ENCODE data around the gene LRRK2. TPM values are rescaled to one million over a fixed set of nuclear protein-coding genes. Genes with fewer than 3 reads are reported as not detected.
"Not testable (repeated sequence)": the region's sequence is repeated elsewhere in the genome, so short reads cannot be mapped to it uniquely, and the experiment has no call there.

Gene LRRK2
- total RNA-seq, 1 donor from 2014 or later = 0.26 TPM

GRCh38 chr12:40248034-40248433 is 23.2 kb downstream of the LRRK2 start:
- no peak overlapping the region for H3K27ac Mint-ChIP-seq (ENCODE audit: unreplicated experiment)
- no peak overlapping the region for H3K4me3 Mint-ChIP-seq (ENCODE audit: unreplicated experiment)
- H3K9me3 Mint-ChIP-seq (ENCODE audit: unreplicated experiment) = no peaks in the 10 kb centered on the region
- H3K36me3 Mint-ChIP-seq (ENCODE audit: low read depth, unreplicated experiment) = no peaks in the 10 kb centered on the region
- no peaks in the 10 kb centered on the region for H3K4me1 Mint-ChIP-seq (ENCODE audit: unreplicated experiment)
- TF ChIP-seq CTCF (IDR thresholded peaks at IDR 0.05; ENCODE audit: unreplicated experiment) = no peak
- H3K27me3 Mint-ChIP-seq (ENCODE audit: unreplicated experiment) = peaks cover 1% of the 10 kb centered on the region
- DNase-seq (ENCODE audit: low spot score) = no peak

- H3K27ac Mint-ChIP-seq (ENCODE audit: unreplicated experiment) = no peak overlapping the region
Measured at GRCh38 chr12:40248585-40249297, 23.9 kb downstream of the LRRK2 start.

GRCh38 chr12:40250652-40251051 is 25.9 kb downstream of the LRRK2 start:
- not testable (repeated sequence) for H3K27ac Mint-ChIP-seq (ENCODE audit: unreplicated experiment); H3K4me3 Mint-ChIP-seq (ENCODE audit: unreplicated experiment); H3K36me3 Mint-ChIP-seq (ENCODE audit: low read depth, unreplicated experiment); H3K9me3 Mint-ChIP-seq (ENCODE audit: unreplicated experiment); DNase-seq (ENCODE audit: low spot score); H3K27me3 Mint-ChIP-seq (ENCODE audit: unreplicated experiment); H3K4me1 Mint-ChIP-seq (ENCODE audit: unreplicated experiment)

More at GRCh38 chr12:40248585-40249297, 23.9 kb downstream of the LRRK2 start:
- H3K4me1 Mint-ChIP-seq (ENCODE audit: unreplicated experiment) = no peaks in the 10 kb centered on the region
- no peak for DNase-seq (ENCODE audit: low spot score)
- no peak for TF ChIP-seq CTCF (IDR thresholded peaks at IDR 0.05; ENCODE audit: unreplicated experiment)
- H3K4me3 Mint-ChIP-seq (ENCODE audit: unreplicated experiment) = no peak overlapping the region
- H3K27me3 Mint-ChIP-seq (ENCODE audit: unreplicated experiment) = peaks cover 1% of the 10 kb centered on the region
- no peaks in the 10 kb centered on the region for H3K9me3 Mint-ChIP-seq (ENCODE audit: unreplicated experiment)
- H3K36me3 Mint-ChIP-seq (ENCODE audit: low read depth, unreplicated experiment) = no peaks in the 10 kb centered on the region

GRCh38 chr12:40253936-40254335 is 29.1 kb downstream of the LRRK2 start:
- Mint-ChIP-seq H3K4me3 (ENCODE audit: unreplicated experiment) (no peak overlapping the region), H3K27ac (ENCODE audit: unreplicated experiment) (no peak overlapping the region), H3K27me3 (ENCODE audit: unreplicated experiment) (peaks cover 1% of the 10 kb centered on the region), H3K36me3 (ENCODE audit: low read depth, unreplicated experiment) (no peaks in the 10 kb centered on the region), H3K4me1 (ENCODE audit: unreplicated experiment) (no peaks in the 10 kb centered on the region), H3K9me3 (ENCODE audit: unreplicated experiment) (no peaks in the 10 kb centered on the region)
- no peak for DNase-seq (ENCODE audit: low spot score)
- no peak for TF ChIP-seq CTCF (IDR thresholded peaks at IDR 0.05; ENCODE audit: unreplicated experiment)

- Mint-ChIP-seq H3K4me1 (ENCODE audit: unreplicated experiment) (no peaks in the 10 kb centered on the region), H3K36me3 (ENCODE audit: low read depth, unreplicated experiment) (no peaks in the 10 kb centered on the region), H3K27ac (ENCODE audit: unreplicated experiment) (no peak overlapping the region), H3K4me3 (ENCODE audit: unreplicated experiment) (no peak overlapping the region), H3K27me3 (ENCODE audit: unreplicated experiment) (peaks cover 1% of the 10 kb centered on the region), H3K9me3 (ENCODE audit: unreplicated experiment) (no peaks in the 10 kb centered on the region)
- no peak for DNase-seq (ENCODE audit: low spot score)
- TF ChIP-seq CTCF (IDR thresholded peaks at IDR 0.05; ENCODE audit: unreplicated experiment) = no peak
Measured at GRCh38 chr12:40254455-40255085, 29.8 kb downstream of the LRRK2 start.

Data from endothelial cell (in vitro differentiated cells).